ENCODE data around the gene PDE4D.
"Not testable (repeated sequence)": the region's sequence is repeated elsewhere in the genome, so short reads cannot be mapped to it uniquely, and the experiment has no call there.

The PDE4D gene

DNA sequence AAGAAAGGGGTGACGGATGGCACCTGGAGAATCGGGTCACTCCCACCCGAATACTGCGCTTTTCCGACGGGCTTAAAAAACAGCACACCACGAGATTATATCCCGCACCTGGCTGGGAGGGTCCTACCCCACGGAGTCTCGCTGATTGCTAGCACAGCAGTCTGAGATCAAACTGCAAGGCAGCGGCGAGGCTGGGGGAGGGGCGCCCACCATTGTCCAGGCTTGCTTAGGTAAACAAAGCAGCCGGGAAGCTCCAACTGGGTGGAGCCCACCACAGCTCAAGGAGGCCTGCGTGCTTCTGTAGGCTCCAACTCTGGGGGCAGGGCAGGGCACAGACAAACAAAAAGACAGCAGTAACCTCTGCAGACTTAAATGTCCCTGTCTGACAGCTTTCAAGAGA lies 498.6 kb downstream of the PDE4D start:
- not testable (repeated sequence) for DNase-seq

DNA sequence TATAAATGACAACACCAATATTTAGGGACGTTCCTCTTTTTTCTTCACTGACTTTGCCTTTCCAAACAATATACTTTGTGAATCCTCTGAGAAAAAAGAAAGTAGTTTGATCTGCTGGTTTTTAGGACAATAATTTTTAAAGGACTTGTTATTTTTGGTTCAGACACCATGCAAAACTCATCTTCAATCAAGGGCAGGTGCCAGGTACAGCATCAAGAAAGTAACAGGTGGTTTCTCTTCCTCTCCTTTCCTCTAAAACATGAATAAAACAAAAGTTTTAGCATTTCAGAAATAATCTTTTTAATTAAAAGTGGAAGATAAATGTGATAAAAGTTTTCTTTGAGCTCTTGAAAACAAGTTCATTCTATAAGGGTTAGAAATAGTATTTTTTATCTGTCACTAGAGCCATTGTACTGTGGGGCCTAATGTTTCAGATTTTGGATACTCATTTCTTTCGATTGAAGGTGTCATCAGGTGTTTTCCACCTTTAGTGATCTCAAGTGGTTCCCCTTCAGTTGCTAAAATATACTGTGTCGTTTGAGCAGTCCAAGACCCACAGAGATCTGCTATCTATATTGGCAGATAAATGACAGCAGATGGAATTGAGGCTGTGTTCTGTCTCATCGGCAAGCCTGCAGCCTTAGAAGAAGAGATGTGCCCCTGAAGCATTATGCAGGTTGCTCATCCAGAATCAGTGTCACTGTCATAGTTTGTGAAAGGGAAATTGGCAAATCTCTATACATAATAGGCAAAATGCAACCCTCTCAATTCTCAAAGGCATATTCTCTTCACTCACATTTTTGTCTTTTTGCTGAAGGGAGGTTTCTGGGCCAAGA lies 499.7 kb downstream of the PDE4D start:
- no peak for DNase-seq

DNA sequence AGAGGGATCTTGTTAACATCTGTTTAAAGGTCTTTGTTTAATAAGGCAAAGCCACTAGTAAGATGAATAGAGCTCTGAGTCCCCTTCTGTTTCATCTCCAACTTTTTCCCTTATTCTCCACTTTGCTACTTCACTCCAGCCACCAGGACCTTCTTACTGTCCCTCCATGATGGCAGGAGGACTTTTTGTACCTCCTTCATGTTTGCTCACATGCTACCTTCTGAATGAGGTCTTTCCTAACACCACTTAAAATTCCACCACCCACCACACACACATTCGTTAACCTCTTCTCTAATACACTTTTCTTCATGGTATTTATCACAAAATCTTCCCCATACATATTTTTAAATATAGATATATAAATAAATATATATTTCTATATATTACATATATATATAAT lies 501.9 kb downstream of the PDE4D start:
- DNase-seq: no peak

DNA sequence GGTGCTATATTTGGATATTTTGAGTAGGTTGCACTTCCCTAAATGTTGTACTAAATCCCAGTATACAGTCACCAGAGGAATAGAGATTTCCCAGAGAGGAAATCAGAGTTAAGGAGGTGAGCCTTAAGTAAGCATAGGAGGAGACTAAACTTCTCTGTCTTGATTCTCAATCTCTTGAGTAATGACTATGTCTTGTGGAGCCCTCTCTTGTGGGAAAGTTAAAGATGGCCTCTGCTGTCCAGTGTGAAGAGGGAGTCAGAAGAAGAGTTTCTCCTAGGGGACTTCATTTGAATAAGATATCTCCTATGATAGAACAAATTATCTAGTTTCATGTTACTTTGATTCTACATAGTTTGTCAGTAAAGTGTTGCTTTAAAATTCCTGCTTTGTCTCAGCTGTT lies 502.5 kb downstream of the PDE4D start:
- DNase-seq: no peak

DNA sequence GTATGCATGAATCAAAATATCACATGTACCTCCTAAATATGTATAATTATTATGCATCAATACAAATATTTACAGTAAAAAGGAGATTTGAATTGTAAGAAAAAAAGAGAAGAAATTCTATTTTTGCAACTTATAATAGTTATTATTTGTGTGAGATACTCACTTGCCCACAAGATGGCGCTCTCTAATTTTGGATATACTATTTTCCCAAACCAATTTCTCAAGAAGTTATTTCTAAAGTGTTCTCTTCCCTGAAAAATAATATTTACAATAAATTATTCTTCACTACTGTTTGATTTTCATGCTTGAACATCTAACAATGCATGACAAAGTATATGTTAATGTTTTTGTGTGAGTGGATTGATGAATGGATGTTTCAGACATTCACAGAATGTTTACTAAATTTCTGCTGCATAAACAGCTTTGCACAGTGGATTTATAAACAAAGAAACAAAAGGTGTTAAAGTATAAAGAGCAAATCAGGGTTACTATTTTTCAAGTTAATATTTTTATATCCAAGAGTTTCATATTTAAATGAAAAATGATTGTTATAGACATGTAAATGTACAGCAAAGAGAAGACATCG lies 503.4 kb downstream of the PDE4D start:
- DNase-seq: no peak

DNA sequence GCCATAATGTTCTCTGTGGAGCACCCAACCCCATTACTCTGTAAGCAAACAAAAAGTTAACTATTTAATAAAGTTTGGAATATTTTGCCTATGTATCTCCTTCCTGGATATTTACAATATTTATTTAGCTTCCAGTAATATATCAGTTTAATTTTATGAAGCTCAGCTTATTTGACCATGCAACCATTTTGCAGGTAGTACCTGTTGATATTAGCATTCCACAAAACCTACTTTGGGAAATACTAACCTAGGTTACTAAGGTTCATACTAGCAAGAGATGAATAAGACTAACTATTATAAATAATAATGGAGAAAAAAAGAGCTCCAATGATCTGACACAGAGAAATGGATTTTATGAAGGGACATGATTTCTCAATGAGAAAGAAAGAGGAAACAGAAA lies 506.4 kb downstream of the PDE4D start:
- DNase-seq: no peak

DNA sequence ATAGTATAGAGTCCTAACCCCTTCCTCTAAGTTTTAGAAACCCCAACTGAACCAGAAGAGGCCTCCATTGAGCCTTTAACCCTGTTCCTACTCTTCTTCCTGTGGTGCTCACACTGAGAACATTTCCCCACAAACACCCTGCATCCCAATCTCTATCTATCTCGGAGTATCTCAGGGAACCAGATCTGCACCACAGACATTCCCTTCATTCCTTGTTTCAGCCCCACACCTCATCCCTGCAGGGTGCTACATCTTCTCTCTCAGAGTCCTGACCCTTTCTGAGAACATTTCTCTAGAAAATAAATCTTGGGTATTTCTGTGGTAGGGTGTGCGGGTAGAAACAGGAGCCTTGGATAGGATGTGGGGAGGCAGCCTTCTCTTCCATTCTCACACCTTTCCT lies 507.8 kb downstream of the PDE4D start:
- no peak for DNase-seq

DNA sequence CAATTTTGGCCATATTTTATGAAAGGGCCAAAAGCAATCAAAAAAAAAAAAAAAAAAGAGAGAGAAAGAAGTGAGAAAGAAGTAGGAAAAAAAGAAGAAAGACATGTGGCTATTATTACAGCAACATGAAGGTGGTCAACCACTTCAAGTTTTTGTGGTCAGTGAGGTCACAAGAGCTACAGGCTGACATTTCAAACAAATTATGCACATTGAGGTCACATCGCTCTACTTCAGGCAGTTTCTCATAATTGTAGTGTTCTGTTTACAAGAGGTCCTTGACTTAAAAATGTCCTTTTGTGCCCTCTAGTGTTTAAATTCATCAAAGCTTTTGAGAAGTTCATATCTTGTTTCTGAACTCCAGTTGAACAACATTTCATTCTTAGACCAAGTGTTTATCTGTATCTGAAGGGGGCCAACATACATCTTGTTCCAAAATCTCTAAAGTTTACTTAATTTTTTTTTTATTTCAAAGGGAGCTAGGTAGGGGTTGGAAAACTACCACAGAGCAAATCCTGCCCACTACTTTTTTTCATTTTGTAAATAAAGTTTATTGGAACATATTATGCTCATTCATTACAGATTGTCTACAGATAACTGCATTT lies 513.1 kb downstream of the PDE4D start:
- DNase-seq: no peak

DNA sequence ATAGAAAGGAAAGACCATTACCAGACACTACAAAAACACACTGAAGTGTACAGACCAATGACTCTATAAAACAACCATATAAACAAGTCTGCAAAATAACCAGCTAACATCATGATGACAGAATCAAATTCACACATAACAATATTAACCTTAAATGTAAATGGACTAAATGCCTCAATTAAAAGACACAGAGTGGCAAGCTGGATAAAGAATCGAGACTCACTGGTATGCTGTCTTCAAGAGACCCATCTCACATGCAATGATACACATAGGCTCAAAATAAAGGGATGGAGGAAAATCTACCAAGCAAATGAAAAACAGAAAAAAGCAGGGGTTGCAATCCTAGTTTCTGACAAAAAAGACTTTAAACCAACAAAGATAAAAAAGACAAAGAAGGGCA lies 519.5 kb downstream of the PDE4D start:
- DNase-seq: not testable (repeated sequence)

DNA sequence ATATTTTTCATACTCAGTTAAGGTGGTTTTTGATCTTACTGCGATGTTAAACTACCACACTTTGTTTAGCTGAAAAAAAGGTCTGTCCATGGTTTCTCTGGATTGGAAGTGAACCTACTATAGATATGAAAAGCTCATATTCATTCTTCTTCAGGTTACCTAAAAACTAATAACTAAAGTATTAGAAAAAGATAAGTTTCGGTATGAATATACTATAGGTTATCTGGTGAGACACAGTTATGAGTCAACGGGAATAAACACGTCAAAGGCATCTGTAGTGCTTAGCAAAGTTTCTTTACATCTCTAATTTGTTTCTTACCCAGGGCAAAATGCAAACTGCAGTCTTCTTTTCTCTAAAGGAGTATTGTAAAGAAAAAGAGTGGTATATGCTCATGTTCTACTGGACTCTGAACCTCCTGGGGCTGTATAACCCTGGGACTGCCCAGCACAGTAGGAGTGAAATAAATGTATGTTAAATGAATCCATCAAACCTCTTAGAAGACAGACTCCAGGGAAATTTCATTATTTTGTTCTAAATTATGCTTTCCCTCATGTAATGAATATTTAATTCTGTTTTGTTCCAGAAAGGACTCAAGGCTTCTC lies 521.9 kb downstream of the PDE4D start:
- DNase-seq: no peak

DNA sequence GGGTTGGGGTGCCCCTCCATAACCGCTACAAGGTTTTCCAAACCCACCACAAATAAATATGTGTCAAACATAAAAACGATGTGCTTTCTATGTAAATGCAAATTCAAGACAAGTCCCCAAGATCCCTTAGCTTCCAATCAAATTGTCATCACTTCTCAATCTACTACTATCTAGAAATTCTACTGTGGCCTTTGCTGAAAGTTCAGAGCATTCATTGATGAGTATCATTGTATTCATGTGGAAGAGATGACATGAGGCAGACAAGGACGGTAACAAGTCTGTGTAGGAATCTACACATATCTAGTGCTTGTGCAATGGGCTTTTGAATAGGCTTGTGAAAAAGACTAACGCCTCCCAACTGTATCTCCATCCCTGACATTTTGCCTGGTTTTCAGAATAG lies 524.6 kb downstream of the PDE4D start:
- no peak for DNase-seq

DNA sequence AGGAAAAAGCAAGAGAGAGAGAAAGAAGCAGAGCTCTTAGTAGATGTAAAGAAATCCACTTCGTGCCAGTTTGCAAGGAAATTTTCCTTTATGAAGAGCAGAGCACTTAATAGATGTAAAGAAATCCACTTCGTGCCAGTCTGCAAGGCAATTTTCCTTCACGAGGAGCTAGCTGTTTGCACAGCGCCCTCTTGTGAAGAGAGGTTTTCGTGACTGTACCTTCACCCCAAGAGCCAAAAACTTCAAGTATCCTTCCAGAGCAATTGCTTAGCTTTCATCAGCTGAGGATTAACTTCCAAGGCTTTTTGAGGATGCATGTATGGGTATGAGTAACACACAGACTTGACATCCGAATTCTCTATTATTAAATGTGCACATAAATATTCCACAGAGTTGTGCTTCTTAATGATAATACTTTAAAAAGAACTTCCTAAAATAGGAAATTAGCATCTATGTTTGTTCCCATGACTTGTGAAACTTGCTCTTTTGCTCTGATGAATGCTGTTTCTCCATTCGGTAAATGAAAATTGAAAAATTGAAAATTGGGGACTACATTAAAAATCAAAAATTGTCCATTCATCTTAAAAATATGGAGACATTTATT lies 525.6 kb downstream of the PDE4D start:
- DNase-seq: no peak

DNA sequence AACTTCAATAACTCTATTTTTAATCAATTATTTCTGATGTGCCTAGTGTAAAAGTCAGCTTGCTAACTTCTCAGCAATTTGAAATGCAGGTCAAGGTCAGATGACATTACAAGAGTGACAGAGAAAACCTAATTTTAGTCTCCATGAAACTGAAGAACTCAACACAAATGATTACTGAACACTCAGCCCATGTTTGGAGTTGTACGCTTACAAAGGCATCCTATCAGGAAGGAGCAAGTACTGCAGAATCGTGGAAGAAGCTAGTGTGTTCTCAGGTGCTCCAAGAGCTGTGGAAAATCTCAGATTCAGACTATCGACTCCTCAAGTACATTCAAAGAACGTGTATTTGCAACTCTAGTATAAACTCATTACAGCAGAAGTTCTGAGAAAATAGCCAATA lies 526.7 kb downstream of the PDE4D start:
- DNase-seq: no peak

DNA sequence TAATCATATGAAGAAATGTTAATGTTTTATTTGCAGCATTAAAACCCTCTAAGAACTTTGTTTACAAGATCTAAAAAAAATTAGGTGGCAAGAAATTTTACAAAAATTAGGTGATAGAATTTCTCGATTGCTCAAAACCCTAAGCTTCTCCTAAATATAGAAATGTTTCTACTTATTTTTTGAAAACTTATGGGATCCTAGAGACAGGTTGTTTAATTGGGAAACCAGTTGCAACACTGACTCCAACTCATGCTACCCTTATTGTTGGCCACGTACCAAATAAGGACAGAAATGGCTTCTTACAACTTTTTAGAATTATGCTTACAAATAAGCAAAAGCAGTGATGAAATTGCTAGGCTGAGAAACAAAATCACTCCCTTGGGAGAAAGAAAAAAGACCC lies 531.1 kb downstream of the PDE4D start:
- no peak for DNase-seq

DNA sequence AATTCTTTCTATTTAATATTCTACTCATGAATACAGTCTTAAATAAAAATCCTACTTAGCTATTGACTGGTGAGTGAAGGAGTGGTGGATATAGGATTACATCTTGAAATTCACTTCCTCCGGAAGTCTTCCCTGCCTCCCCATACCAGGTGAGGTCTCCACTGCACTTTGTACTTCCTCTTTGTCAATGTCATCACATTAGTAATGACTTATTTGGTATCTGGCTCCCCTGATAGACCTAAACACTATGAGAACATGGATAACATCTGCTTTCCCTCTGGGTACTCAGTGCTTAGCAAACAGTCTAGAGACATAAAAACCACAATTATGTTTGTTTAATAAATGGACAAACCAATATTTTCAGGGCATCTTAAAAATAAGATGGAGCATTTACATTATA lies 532.1 kb downstream of the PDE4D start:
- no peak for DNase-seq

DNA sequence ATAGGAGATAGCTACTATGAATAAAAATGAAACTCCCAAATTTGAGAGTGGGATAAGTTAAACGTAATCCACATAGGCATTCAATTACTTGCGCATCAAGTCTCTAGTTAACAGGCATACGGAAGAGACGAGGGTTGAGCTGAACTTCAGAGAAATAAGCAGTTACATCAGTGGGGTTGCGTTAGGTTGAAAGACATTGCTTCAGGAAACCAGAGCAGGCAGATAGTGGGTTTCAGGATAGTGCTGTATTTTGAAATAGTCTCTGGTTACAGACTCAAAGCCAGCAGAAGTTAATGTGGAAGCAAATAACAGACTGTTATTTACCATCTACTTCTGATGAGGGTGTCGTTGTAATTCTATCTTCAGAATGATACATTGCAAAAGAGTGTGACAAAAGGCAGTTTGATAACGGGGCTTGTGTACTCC lies 533.4 kb downstream of the PDE4D start:
- no peak for DNase-seq

DNA sequence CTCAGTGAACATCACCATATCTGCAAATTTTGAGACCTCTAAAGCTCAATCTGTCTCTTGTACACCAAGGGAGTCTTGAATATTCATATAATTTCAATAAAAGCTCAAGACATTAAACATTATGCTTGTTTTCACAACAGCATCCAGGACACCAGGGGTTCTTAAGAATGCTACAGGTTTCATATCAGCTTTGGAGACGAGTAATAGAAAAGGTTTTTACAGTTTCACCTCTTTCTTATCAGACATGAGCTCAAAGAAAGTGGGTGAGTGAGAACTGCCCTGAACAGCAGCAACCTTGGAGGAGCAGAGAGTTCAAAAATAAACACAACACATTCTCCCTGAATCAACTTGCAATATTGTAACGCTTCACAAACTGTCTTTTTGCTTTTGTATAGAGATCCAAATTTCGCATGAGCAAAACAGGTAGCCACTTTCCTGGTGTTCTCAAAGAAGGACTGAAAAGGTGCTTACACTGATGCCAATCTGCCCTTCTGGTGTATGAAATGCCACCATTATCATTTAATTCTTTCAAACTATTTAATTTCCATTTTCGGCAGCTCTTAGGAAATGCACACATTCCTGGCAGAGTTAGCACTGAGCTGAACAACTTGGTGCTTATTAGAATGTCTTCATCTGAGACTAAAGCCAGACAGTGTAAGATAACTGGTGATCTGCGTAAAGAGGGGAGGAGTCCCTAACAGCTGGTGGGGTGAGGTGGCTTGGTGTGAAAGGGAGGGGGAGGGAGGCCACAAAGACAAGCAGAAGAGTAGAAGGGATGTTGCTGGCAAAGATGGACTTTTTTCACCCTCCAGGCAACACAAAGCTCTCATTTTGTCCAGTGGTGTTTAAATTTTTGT lies 535.3 kb downstream of the PDE4D start:
- no peak for DNase-seq

DNA sequence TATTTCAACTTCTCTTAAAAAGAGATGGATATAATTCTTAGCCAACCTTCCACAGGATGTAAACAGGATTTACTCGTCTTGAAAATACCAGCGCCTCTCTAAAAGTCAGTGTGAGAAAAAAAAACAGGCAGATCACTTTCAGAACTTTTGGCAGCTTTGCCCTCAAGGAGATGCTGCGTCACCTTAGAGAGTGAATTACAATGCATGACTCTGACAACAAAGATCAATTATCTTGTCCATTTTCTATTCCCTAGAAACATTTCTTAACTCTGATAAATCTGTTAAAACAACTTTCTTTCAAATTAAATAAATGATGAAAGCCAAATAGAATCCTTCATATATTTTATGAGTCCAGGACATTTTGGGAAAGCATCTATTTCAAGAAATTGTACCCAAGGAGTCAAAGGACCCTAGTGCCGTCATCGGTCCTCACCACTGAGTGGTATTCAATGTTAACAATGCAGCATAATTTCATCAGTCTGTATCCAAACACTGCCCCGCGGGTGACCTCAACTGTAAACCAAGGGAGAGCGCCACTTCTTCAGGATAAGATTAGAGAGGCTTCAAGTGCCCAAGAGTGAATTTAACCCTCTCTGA lies 536.0 kb downstream of the PDE4D start:
- DNase-seq: no peak

DNA sequence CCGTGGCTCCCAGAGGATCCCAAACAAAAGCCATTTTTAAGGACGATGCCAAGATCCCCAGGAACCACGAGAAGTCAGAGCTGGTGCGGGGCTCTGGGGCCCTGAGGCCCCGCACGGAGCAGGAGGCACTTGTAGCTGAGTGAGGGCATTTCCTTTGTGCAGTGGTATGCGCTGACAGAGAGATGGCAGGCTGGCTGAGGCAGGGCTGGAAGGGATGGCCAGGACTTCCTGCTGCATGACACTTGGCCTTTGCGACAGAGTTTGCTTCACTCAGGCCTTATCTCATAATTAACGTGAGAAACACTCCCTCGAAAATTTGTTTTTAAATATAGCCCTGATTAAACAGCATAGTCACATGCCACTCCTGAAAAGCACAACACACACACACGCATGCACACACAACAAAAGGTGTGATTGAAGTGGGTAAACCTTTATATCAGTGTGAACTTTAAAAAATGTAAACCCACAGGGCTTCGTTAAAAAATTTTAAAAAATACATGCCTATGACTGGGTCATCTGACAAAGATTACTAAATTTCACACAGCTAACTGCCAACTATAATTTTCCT lies 536.6 kb downstream of the PDE4D start:
- DNase-seq: no peak

DNA sequence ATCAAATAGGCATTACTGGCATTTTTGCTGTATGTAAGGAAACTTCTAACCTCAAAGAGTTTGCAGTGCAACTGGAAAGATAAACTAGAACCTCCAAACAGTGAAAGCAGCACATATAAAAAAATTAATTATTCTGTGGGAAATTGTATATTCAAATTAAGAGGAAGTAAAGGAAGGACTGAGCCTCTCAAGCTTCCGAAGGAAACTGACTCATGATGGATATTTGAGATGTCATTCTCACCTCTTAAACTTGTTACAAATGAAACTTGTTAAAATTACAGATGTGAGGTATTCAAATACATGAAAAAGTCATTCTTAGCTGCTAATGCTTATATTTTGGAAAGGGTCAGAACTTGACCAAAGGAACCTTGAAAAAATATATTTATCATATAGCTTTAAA lies 538.7 kb downstream of the PDE4D start:
- no peak for DNase-seq

DNA sequence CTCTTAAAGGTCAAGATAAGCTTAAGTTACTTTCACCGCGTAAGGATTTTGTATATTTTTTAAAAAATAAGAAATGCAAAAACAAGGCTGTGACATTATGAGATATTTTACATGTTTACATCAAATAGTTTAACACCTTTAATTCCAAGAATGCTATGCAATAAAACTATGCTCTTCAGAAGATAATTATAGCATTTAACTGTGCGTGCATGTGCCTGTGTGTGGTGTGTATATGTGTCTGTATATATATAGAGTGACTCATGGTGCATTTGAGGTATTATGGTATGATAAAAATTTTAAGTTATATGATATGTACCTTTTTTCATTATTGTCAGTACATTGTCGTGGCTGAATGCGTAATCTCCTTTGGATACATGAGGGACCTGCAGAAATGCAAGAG lies 539.3 kb downstream of the PDE4D start:
- no peak for DNase-seq
